ENCODE measurements around the gene MPZL2.
A peak's percentile ranks its signal among the peaks of the same experiment; 100 is the strongest.

The MPZL2 gene

DNA sequence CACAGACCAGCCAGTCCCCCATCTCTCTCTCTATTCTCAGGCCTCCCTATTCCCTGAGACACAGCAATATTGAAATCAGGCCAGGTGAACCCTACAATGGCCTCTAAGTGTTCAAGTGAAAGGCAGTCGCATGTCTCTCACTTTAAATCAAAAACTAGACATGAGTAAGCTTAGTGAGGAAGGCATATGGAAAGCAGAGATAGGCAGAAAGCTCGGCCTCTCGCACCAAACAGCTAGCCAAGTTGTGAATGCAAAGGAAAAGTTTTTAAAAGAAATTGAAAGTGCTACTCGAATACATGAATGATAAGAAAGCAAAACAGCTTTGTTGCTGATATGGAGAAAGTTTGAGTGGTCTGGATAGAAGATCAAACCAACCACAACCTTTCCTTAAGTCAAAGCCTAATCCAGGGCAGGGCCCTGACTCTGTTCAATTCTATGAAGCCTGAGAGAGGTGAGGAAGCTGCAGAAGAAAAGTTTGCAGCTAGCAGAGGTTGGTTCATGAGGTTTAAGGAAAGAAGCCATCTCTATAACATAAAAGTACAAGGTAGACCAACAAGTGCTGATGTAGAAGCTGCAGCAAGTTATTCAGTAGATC lies 19.8 kb upstream of the MPZL2 start:
- no peak for DNase-seq (ENCODE audit: extremely low read depth in 1 of 2, low read depth in 1 of 2)

DNA sequence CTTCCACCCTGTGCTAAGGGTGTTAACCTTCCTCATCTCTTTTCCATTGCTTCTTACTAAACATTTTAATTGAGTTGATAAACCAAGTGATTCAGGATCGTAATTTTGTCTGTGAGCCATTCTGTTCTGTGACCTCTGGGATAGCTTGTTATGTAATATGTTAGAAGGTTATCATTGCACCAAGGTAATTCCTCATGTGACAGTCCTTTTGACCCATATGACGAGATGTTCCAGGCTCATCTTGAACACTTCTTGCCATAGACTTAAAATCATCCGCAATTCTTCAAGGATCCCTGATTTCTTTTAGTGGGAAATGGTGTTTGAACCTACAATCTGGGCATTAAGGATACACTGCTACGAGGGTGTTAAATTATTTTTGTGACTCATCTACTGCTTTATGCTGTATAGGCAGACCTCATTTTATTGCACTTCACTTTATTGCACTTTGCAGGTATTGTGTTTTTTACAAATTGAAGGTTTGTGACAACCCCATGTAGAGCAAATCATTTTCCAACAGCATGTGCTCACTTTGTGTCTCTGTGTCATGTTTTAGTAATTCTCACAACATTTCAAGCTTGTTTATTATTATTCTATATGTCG lies 19.0 kb upstream of the MPZL2 start:
- no peak for DNase-seq (ENCODE audit: extremely low read depth in 1 of 2, low read depth in 1 of 2)

DNA sequence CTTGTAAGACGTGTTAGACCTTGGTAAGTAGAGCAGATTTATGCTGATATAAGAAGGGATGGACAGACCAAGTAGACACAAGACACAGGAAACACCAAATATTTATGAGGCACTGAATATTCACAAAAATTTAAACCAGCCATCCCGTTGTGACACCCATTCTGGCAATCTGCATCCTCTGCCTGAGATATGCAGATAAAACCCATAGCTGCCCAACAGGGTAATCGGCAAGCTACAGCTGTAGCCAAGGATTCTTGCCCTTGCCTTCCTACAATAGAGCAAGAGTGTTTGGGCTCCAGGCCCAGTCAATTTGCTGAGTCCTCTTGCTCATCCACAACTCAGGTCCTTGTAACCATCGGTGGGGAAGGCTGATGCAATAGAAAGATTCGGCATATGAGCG lies 18.5 kb upstream of the MPZL2 start:
- no peak for DNase-seq (ENCODE audit: extremely low read depth in 1 of 2, low read depth in 1 of 2)

DNA sequence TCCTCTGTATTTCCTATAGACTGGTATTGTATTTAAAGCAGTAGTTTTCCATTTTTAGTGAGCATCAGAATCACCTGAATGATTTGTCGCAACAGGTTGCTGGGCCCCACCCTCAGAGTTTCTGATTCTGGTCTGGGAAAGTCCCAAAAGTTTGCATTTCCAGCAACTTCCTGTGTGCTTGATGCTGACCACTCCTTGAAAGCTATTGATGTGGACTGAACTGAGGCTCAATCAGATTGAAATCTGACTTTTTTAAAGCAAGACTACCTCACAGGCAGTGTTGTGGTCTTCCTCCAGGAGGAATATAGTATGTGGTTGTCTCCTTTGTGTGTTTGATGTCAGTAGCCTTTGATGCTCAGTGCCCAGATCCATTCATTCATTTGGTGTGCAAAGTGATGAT lies 17.2 kb upstream of the MPZL2 start:
- DNase-seq (ENCODE audit: extremely low read depth in 1 of 2, low read depth in 1 of 2): no peak

DNA sequence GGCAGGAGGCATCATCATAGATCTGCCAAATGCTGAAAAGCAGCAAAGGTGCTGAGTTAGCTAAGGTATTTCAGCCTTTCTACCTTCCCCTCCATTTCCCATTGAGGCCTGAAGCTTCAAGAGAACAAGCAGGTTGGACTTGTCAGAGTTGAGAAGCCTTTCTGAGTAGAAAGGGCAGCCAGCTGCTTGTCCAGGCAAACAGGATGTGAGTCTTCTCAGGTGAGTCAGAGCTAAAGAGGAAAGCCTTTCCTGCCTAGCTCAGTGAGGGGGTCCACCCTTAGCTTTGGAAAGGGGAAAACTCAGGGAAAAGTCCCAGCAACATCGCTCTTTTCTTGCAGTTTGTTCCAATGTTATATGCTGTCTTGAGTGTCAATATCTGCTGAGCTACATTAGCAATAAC lies 13.2 kb upstream of the MPZL2 start:
- no peak for DNase-seq (ENCODE audit: extremely low read depth in 1 of 2, low read depth in 1 of 2)

DNA sequence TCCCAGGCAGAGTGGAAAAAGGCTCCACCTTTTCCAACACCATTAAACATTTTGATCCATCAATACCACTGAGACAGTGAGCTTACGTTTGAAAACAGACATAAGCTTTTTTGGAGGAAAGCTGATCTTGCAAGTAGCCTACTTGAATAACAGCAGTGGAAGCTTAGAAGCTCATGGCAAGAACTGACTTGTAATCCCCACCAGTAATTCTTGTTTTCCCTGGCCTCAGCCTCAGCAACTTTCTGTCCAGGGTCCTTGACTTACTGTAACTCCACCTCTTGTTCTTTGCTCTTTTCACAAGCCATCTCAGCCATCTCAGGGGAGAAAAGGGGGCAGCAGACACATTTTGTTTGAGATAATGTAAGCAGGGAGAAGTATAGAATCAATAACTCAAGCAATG lies 12.3 kb upstream of the MPZL2 start:
- no peak for DNase-seq (ENCODE audit: extremely low read depth in 1 of 2, low read depth in 1 of 2)

DNA sequence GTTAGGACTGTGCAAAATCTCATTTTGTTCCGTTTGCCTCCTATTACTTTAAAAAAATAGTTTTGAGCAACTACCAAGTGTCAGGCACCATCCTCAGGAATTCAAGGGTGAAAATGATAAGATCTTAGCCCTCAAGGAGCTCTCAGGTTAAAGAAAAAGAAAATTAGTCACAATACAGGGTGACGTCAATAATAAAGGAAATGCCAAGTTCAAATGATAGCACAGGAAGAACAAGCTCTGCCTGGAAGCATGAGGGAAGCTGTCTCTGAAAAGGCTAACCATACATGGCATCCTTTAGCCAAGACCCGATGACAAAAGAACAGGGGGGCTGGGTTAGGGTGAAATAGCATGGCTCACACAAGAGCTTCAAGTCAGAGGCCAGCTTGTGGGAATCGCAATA lies 11.1 kb upstream of the MPZL2 start:
- no peak for DNase-seq (ENCODE audit: extremely low read depth in 1 of 2, low read depth in 1 of 2)

DNA sequence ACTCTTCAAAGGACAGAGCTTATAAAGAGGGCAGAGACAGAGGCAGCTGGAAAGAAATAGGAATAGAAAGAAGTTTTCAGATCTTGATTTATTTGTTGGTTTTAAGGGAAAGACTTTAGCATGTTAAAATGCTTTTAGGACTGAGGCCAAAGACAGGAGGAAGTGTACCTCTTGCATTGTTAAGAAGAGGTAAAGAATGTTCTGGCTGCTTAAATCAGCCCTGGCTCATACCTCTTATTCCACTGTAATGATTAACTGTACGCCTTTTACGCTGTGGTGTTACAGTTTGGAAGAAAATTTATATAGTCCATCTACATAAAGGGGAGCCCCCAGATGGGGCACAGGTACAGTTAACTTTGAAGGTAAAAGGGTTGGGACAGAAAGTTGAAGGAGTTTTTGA lies 10.1 kb upstream of the MPZL2 start:
- no peak for DNase-seq (ENCODE audit: extremely low read depth in 1 of 2, low read depth in 1 of 2)

DNA sequence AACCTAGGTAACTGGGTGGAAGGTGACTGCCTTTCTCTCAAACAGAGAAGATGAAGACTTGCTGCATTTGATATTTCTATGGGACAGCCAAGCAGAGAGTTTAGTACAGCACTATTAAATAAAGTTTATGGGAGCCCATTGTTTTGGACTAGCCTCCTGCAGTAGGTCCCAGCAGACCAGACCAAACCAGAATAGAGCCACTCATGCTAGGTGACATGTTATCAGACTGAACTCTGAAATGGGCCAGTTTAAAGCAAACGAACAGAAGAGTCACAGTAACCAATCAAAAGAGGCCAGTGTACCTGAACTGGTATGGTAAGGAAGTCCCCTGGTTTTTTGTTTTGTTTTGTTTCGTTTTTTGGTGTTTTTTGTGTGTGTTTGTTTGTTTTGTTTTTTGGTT lies 7.9 kb upstream of the MPZL2 start:
- no peak for DNase-seq (ENCODE audit: extremely low read depth in 1 of 2, low read depth in 1 of 2)

DNA sequence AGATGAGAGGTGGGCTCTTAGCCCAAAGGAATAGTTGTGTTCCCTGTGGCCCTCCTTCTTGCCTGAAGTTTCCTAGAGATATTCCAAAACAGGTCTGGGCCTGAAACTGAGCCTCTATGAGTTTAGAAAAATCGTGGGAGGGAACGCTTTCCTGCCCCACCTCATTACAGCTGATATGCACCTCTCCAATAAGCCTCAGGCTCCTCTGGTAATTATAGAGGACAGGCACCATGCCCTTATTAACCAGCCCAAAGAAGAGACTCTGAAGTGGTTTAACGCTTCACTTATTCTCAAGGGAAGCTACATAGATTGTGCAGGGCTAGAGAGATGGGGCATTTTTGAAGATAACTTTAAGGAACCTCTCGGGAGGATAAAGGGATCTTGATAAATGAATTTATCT lies 3.4 kb upstream of the MPZL2 start:
- DNase-seq (ENCODE audit: extremely low read depth in 1 of 2, low read depth in 1 of 2): no peak

DNA sequence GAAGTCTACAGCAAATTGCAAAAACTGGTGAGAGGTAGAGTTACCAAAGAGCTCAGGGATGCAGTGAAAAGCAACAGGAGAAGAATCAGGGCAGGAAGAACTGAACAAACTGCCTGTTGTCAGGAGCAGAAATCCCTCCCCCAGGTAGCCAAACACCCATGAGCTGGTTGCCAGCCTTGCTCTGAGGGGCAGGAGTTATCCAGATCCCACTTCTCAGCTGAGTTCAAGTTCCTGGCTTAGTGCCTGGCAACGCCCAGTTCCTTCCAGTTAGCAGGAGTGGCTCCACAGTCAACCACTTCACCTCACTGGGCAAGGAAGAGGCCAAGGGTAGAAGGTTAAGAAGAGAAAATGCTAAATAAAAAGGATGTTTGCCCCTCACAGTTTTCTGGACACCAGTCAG lies 1.9 kb upstream of the MPZL2 start:
- DNase-seq (ENCODE audit: extremely low read depth in 1 of 2, low read depth in 1 of 2): no peak

DNA sequence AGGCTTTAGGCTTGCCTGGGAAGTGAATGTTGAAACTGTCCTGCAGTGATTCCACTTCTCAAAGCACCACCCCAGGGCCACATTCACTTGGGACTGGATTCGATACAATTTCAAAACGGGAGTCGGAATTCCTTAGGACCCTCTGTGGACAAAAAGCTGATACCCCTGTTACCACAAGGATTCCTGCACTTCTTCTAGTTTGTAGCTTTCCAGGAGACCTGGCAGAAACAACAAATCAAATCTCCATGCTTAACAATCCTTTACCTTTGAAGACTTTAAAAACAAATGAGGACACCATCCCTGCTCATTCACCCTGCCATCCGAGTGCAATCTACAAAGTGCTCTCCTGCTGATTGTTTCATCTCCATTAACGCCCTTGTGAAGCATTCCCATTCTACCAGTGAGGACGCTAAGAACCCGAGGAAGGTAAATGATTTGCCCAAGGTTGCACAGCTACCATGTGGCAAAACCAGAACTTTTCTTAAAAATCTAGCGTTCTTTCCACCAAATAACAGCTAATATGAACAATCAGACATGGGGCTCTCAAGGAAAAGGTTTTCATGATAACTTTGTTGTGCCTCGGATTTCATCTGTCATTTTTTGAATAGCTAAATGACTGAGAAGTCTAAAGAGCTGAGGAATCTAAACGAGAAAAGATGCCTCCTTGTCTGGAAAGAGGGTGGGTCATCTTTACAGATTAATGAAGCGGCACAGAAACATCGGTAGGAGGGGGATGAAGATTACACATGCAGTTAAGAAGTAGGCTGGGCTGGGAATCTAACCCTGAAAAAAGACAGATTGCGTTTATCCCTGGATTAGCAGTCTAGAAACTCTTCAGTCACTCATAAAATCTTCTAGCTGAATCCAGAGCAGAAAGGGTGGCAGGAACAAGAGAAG lies 720 bp upstream of the MPZL2 start:
- no peak for DNase-seq (ENCODE audit: extremely low read depth in 1 of 2, low read depth in 1 of 2)

DNA sequence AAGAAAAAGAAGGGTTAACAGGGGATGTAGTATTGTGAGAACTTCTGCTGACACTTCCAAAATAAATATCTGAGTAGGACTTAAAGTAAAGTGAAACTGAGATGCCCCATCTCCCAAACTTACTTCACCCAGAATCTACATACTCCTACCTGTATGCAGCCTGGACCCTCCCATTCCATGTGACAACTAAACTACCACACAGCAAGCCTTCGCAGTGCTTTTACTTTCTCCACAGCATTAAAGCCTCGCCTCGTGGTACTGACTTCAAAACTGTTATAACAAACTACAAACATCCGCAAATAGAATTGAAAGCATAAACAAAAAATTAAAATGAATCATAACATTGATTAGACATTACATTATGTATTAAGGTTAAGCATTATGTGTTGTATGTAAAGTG lies 985 bp downstream of the MPZL2 start:
- no peak for DNase-seq (ENCODE audit: extremely low read depth in 1 of 2, low read depth in 1 of 2)

DNA sequence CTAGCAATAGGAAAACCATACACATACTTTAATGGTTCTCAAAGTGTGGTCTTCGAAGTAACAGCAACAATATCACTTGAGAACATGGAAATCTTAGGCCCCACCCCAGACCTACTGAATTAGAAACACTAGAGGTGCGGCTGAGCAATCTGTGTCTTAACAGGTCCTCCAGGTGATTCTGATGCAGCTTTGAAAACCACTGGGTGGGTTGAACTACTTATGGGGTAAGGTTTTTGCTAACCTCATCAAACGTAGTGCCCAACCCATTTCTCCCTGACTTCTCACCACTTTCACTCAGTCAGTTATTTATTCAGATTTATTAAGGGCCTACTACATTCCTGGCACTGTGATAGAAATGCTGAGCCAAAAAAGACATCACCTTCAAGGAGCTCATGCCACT lies 3.7 kb downstream of the MPZL2 start:
- no peak for DNase-seq (ENCODE audit: extremely low read depth in 1 of 2, low read depth in 1 of 2)

DNA sequence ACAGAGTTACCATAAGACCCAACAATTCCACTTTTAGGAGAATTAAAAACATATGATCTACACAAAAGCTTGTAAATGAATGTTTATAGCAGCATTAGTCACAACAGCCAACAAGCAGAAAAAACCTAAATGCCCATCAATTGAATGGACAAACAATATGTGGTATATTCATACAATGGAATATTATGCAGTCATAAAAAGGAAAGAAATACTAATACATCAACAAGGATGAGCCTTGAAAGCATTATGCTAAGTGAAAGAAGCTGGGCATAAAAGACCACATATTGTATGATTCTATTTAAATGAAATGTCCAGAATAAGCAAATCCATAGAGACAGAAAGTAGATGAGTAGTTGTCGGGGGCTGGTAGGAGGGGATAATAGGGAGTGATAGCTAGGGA lies 5.0 kb downstream of the MPZL2 start:
- DNase-seq (ENCODE audit: extremely low read depth in 1 of 2, low read depth in 1 of 2): no peak

DNA sequence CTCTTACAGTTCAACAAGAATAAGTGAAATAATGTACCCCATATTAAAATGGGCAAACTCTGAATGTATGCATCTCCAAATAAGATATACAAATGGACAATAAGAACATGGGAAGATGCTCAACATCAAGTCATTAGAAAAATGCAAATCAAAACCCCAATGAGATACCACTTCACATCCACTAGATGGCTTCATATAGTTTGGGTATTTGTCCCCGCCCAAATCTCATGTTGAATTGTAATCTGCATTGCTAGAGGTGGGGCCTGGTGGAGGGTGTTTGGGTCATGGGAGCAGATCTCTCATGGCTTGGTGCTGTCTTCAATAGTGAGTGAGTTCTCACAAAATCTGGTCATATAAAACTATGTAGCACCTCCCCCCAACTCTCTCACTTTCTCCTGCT lies 5.7 kb downstream of the MPZL2 start:
- DNase-seq (ENCODE audit: extremely low read depth in 1 of 2, low read depth in 1 of 2): no peak

DNA sequence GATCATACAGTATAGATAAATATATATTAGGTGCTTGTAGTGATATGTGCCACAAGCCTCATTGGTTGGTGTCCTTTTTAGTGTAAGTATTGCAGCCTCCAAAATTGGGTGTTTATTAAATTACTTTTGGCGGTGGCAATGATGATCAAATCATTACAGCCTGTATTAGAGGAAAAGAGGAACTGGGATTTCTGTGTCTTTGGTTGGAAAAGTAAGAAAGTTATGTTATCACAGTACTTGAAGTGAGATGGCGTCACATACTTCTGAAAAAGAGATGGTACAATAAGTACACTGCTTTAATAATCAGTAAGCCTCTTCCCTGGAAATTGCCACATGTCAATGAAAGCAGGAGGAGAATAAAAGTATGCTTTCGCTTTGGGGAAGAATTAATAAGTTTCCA lies 11.4 kb downstream of the MPZL2 start:
- no peak for DNase-seq (ENCODE audit: extremely low read depth in 1 of 2, low read depth in 1 of 2)

DNA sequence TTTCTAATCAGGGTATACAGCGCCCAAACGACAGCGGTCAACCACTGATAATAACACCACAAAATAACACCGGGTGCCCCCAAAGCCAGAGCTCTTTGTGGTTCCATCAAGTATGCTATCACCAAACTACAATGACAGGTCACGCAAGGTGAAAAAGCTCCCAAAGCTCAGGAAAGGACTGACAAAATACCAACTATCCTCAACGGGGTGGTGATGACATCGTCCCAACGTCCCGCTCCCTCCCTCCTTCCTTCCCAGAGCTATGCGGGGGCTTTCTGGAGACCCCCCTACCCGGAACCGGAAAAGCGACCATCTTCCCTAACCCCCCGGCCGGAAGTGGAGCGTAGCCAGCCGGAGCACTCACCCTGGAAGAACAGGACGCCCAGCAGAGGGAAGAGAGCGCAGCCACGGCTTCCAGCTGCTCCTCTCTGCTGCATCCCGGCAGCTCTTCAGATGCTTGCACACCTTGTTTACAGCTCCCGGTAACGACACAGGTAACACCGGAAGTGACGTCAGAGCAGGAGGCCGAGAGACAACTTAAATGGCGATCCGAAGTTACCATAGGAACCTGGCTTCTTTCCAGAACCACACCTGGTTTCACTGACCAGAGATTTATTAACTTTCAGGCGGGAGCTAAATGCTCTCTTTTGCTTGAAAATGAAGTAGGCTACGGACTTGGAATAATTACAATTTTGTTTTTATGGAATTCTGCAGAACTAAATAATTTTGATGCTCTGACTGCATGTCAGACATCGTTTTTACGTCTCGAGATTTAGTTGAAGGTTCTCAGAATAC lies 12.0 kb downstream of the MPZL2 start, which contains the start of gene MPZL3:
TSS of gene MPZL3 (minus strand) at position 508 of the 795 bp plus-strand sequence. CDS start at position 437, 71 bp downstream.
- DNase-seq (ENCODE audit: extremely low read depth in 1 of 2, low read depth in 1 of 2): peak; percentile 59 to 76

DNA sequence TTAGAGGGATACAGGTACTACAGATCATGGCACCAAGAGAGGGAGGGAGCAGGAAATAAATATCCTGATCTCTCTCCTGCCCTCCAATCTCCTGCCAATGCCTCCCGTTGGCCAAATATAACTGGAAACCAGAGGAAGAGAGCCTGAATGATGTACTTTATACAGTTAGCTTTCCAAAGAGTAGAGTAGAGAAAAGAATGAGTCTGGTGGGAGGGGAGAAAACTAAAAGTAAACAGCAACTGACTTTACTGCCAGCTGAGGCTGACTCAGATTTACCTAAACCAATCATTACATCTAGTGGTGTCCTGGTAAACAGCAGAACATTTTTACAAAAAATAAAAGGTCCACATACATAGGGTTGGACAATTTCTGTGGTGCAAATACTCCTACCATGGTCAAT lies 17.1 kb downstream of the MPZL2 start:
- DNase-seq (ENCODE audit: extremely low read depth in 1 of 2, low read depth in 1 of 2): no peak

DNA sequence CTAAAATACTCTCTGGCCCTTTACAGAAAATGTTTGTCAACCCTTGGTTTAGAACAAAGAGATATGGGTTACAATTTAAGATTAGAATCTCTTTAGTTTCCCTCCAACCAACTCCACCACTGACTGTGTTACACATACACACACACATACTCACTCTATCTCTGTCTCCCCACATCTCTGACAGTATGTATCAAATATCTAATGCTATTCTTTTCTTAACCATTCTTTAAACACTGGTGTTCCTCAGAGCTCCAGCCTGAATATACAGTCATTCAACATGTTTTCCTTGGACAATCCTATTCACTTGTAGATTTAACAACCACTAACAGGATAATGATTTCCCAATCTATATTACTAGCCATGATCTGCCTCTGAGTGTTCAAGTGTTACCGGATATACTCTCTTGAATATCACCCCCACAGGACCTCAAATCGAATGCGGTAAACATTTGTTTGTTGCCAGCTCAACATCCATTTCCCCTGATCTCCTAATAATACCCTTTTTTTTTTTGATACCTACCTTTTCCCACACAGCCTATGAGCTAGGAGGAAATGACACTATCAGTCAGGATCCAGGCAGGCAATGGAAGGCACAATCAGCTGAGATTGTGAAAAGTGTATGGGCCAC lies 18.0 kb downstream of the MPZL2 start:
- DNase-seq (ENCODE audit: extremely low read depth in 1 of 2, low read depth in 1 of 2): no peak
